IMR-90 (cell line): Measurements from ENCODE around the gene PRR16. TPM values are rescaled to one million over a fixed set of nuclear protein-coding genes. Genes with fewer than 3 reads are reported as not detected.
"Not testable (repeated sequence)": the region's sequence is repeated elsewhere in the genome, so short reads cannot be mapped to it uniquely, and the experiment has no call there.

ENCODE experiments used
- ATAC-seq: fragments of 200-7000 bp; cut with Tn5 transposase; 2 replicates; pipeline ENCODE4 v1.9.1; 2020; ENCODE audit warnings: low read depth, mild to moderate bottlenecking, moderate library complexity
- BruUV-seq: library from RNA; stranded (reverse); fragments of 400-500 nt; replicated peaks from 2 replicates; lab custom pipeline; 2021; lab: Mats Ljungman, UMichigan
- CTCF ChIA-PET: fragments of 300-600 bp; formaldehyde crosslinking; extraction: SDS; loops from one replicate; lab custom pipeline; 2021; ENCODE audit warnings: antibody characterized with exemption; lab: Yijun Ruan, JAX
- POLR2A ChIA-PET: fragments of 300-600 bp; sonication (Branson Sonifier 250); formaldehyde crosslinking; loops from one replicate; lab custom pipeline; 2022; ENCODE audit warnings: antibody characterized with exemption; ENCODE audit not compliant: unreplicated experiment; lab: Charles Lee
- DNase-seq: peaks from one replicate; pipeline ENCODE4 v3.0.0; 2013
- H2AFZ ChIP-seq: replicated peaks from 2 replicates; pipeline ENCODE3; 2013; ENCODE audit warnings: low read length, mild to moderate bottlenecking; ENCODE audit not compliant: poor library complexity
- H2AK5ac ChIP-seq: 2 replicates; pipeline ENCODE4 v1.6.1; 2013; ENCODE audit warnings: low read depth, low read length, inconsistent platforms
- H2AK9ac ChIP-seq: replicated peaks from 2 replicates; pipeline ENCODE3; 2013; ENCODE audit warnings: mild to moderate bottlenecking, low read depth, low read length, moderate library complexity; ENCODE audit not compliant: poor library complexity
- H2BK120ac ChIP-seq: 2 replicates; pipeline ENCODE4 v1.6.1; 2013; ENCODE audit warnings: low read depth, low read length, inconsistent platforms
- H2BK15ac ChIP-seq: 3 replicates; pipeline ENCODE4 v1.6.1; 2013; ENCODE audit warnings: low read depth, low read length, inconsistent platforms
- H2BK20ac ChIP-seq: 2 replicates; pipeline ENCODE4 v1.6.1; 2013; ENCODE audit warnings: low read depth, mild to moderate bottlenecking, inconsistent platforms, low read length, moderate library complexity
- H2BK5ac ChIP-seq: 2 replicates; pipeline ENCODE4 v1.6.1; 2013; ENCODE audit warnings: mild to moderate bottlenecking, low read depth, low read length, inconsistent platforms; ENCODE audit not compliant: poor library complexity, severe bottlenecking
- H3K14ac ChIP-seq: replicated peaks from 2 replicates; pipeline ENCODE4 v1.6.1; 2013; ENCODE audit warnings: low read depth, low read length, inconsistent platforms
- H3K18ac ChIP-seq: 2 replicates; pipeline ENCODE4 v1.6.1; 2013; ENCODE audit warnings: low read depth, low read length, control low read depth
- H3K23ac ChIP-seq: 2 replicates; pipeline ENCODE4 v1.6.1; 2013; ENCODE audit warnings: low read depth, low read length, inconsistent platforms
- H3K27ac ChIP-seq: 2 replicates; pipeline ENCODE4 v1.5.1; 2013; ENCODE audit warnings: mild to moderate bottlenecking, control low read depth, low read length; ENCODE audit not compliant: insufficient read depth
- H3K27me3 ChIP-seq: 2 replicates; pipeline ENCODE4 v1.6.1; 2013; ENCODE audit warnings: low read length; ENCODE audit not compliant: control insufficient read depth, insufficient read depth
- H3K36me3 ChIP-seq: 2 replicates; pipeline ENCODE4 v1.6.1; 2013; ENCODE audit warnings: low read length, mixed read lengths; ENCODE audit not compliant: control insufficient read depth, insufficient read depth
- H3K4ac ChIP-seq: 2 replicates; pipeline ENCODE4 v1.6.1; 2013; ENCODE audit warnings: low read depth, low read length, inconsistent platforms
- H3K4me1 ChIP-seq: 2 replicates; pipeline ENCODE4 v1.6.1; 2013; ENCODE audit warnings: low read length, mixed read lengths; ENCODE audit not compliant: control insufficient read depth, insufficient read depth
- H3K4me2 ChIP-seq: 2 replicates; pipeline ENCODE4 v1.6.1; 2013; ENCODE audit warnings: low read depth, mild to moderate bottlenecking, control low read depth, low read length, moderate library complexity
- H3K4me3 ChIP-seq: 2 replicates; pipeline ENCODE4 v1.5.1; 2013; ENCODE audit warnings: low read depth, mild to moderate bottlenecking, control low read depth, low read length, moderate library complexity; ENCODE audit not compliant: insufficient read depth
- H3K56ac ChIP-seq: 2 replicates; pipeline ENCODE4 v1.6.1; 2013; ENCODE audit warnings: low read length, inconsistent platforms; ENCODE audit not compliant: insufficient read depth; ENCODE audit errors: extremely low read depth
- H3K79me1 ChIP-seq, 2 experiments: 2 replicates each; pipeline ENCODE4 v1.6.1; 2013; ENCODE audit warnings: low read length in 2 of 2, inconsistent platforms in 1 of 2, low read depth in 1 of 2
- H3K9ac ChIP-seq: 2 replicates; pipeline ENCODE4 v1.6.1; 2013; ENCODE audit warnings: low read depth, low read length, control low read depth
- H3K9me1 ChIP-seq: 2 replicates; pipeline ENCODE4 v1.6.1; 2013; ENCODE audit warnings: low read length, inconsistent platforms; ENCODE audit not compliant: insufficient read depth
- H3K9me3 ChIP-seq: 2 replicates; pipeline ENCODE4 v1.6.1; 2013; ENCODE audit warnings: low read length; ENCODE audit not compliant: control insufficient read depth, insufficient read depth
- H4K20me1 ChIP-seq: 2 replicates; pipeline ENCODE4 v1.6.1; 2013; ENCODE audit warnings: low read length, inconsistent platforms; ENCODE audit not compliant: insufficient read depth
- H4K5ac ChIP-seq: 2 replicates; pipeline ENCODE4 v1.6.1; 2013; ENCODE audit warnings: mild to moderate bottlenecking, low read depth, low read length, control low read depth
- H4K8ac ChIP-seq, 2 experiments: 2 replicates each; pipeline ENCODE4 v1.6.1; 2013; ENCODE audit warnings: low read depth in 2 of 2, low read length in 2 of 2, control low read depth in 1 of 2, inconsistent platforms in 1 of 2
- H4K91ac ChIP-seq: 2 replicates; pipeline ENCODE4 v1.6.1; 2013; ENCODE audit warnings: low read depth, low read length, inconsistent platforms; ENCODE audit not compliant: insufficient read depth
- CHD1 ChIP-seq: IDR thresholded peaks from 2 replicates; pipeline ENCODE4 v1.6.1; 2012; ENCODE audit warnings: low read depth, low read length, improper control_type of control experiment
- MAFK ChIP-seq: IDR thresholded peaks from 2 replicates; pipeline ENCODE4 v1.6.1; 2012; ENCODE audit warnings: low read depth, low read length, improper control_type of control experiment
- NFE2L2 ChIP-seq: fragments of 150-350 bp; IDR thresholded peaks from 2 replicates; pipeline ENCODE4 v1.6.1; 2016; ENCODE audit warnings: low read depth, mild to moderate bottlenecking, low read length
- POLR2A ChIP-seq: IDR thresholded peaks from 2 replicates; pipeline ENCODE4 v1.6.1; 2012; ENCODE audit warnings: mild to moderate bottlenecking, low read depth, low read length
- RCOR1 ChIP-seq: IDR thresholded peaks from 2 replicates; pipeline ENCODE4 v1.6.1; 2012; ENCODE audit warnings: mild to moderate bottlenecking, low read length, improper control_type of control experiment; ENCODE audit not compliant: insufficient replicate concordance
- RFX5 ChIP-seq: IDR thresholded peaks from 2 replicates; pipeline ENCODE4 v1.8.0; 2012; ENCODE audit warnings: low read depth, mild to moderate bottlenecking, low read length, moderate library complexity
- SMC3 ChIP-seq: fragments of 150-350 bp; IDR thresholded peaks from 2 replicates; pipeline ENCODE4 v1.6.1; 2016; ENCODE audit warnings: low read depth, mild to moderate bottlenecking, antibody characterized with exemption, low read length, moderate library complexity
- USF2 ChIP-seq: fragments of 150-350 bp; IDR thresholded peaks from 2 replicates; pipeline ENCODE4 v1.6.1; 2017; ENCODE audit warnings: mild to moderate bottlenecking, antibody characterized with exemption, low read length, low read depth
- WGBS, 2 experiments: methylation state at CpG; one replicate each; pipeline versions ENCODE4 v1.1.5 to v1.1.7; 2013; ENCODE audit warnings: missing lambda C conversion rate in 2 of 2; ENCODE audit not compliant: insufficient read length in 1 of 2; ENCODE audit errors: extremely low coverage in 2 of 2; 5-methylcytosine and 5-hydroxymethylcytosine counted together
- dilution Hi-C: fragments of 300-500 bp; cut with HindIII; formaldehyde crosslinking; loops from one replicate; pipeline ENCODE4 v1.14.3; 2018; ENCODE audit warnings: low sequenced_read_pairs; ENCODE audit not compliant: unreplicated experiment
- in situ Hi-C: fragments of 300-500 bp; cut with MboI; formaldehyde crosslinking; loops from 3 replicates; pipeline ENCODE4 v1.14.3; 2019; ENCODE audit warnings: low sequenced_read_pairs, inconsistent platforms, mixed read lengths
- intact Hi-C: fragments of 100-400 bp; cut with micrococcal nuclease; formaldehyde crosslinking; loops from 2 replicates; pipeline ENCODE4 v1.10.0; 2022
- polyA plus RNA-seq, 3 experiments: library from polyadenylated mRNA; depleted of rRNA; stranded (reverse); fragments of >200 nt; gene quantifications; 2 replicates each; pipeline ENCODE4 v1.2.3, GENCODE V29; 2012; ENCODE audit warnings: low replicate concordance in 1 of 3
- total RNA-seq: library from RNA; depleted of rRNA; stranded (reverse); fragments of >200 nt; gene quantifications from 2 replicates; pipeline ENCODE4 v1.2.3, GENCODE V29; 2012

Gene PRR16
- total and polyA plus RNA-seq, 2 of the 4 experiments (the other 2 are of a cell fraction): 9.9 to 45.2 TPM

DNA sequence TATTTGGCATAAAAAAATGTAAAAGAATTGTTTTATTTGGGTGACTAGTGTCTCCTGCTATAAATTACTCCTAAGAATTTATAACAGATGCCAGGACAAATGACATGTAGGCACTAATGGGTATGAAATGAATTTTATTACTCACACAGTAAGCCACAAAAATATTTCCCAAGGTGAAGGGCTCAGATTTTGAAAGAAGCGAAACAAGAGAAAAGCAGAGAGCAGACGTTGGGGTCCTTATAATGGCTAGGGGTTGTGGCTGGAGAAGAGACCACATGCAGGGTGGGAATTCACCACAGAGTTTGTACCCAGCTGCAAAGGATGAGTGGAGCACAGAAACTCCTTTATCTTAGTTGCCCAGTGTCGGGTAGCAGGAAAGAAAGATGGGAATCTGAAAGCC lies 45.0 kb upstream of the PRR16 start:
- no peak overlapping the region for H2BK20ac ChIP-seq
- no TSS peak for BruUV-seq
- TF ChIP-seq USF2: no peak
- TF ChIP-seq MAFK: no peak
- no peak for TF ChIP-seq RFX5
- TF ChIP-seq SMC3: no peak
- TF ChIP-seq POLR2A: no peak
- no peak for TF ChIP-seq NFE2L2
- TF ChIP-seq CHD1: no peak
- no peak for TF ChIP-seq RCOR1
- ATAC-seq: no peak
- H2BK120ac ChIP-seq: no peak overlapping the region
- no peaks in the 10 kb centered on the region for H3K79me1 ChIP-seq
- no peak overlapping the region for H3K27ac ChIP-seq
- no peak overlapping the region for H2BK15ac ChIP-seq
- no peaks in the 10 kb centered on the region for H4K20me1 ChIP-seq
- no peak overlapping the region for H2AK9ac ChIP-seq
- no peak overlapping the region for H2AFZ ChIP-seq
- H3K9me3 ChIP-seq: no peaks in the 10 kb centered on the region
- no peaks in the 10 kb centered on the region for H3K4me1 ChIP-seq
- no peak overlapping the region for H3K14ac ChIP-seq
- H3K4me2 ChIP-seq: no peak overlapping the region
- no peak overlapping the region for H4K91ac ChIP-seq
- no peak overlapping the region for H3K4me3 ChIP-seq
- ChIA-PET POLR2A (no interaction called here), CTCF (no interaction called here)
- intact Hi-C loops (no loop called here), dilution Hi-C loops (no loop called here), in situ Hi-C loops (no loop called here)
- H4K8ac ChIP-seq: no peak overlapping the region
- H3K23ac ChIP-seq: no peak overlapping the region
- H4K5ac ChIP-seq: no peak overlapping the region
- no peak overlapping the region for H2AK5ac ChIP-seq
- no peaks in the 10 kb centered on the region for H3K27me3 ChIP-seq
- H3K9ac ChIP-seq: no peak overlapping the region
- H3K36me3 ChIP-seq: no peaks in the 10 kb centered on the region
- no CpG with 5 or more reads among the region's 3 CpGs for WGBS, 2 experiments
- no peaks in the 10 kb centered on the region for H3K9me1 ChIP-seq
- H3K4ac ChIP-seq: no peak overlapping the region
- no peak overlapping the region for H3K18ac ChIP-seq
- H3K56ac ChIP-seq: no peak overlapping the region
- DNase-seq: no peak
- no peak overlapping the region for H2BK5ac ChIP-seq

- H4K5ac ChIP-seq, H4K8ac ChIP-seq, dilution Hi-C loops, H3K23ac ChIP-seq, DNase-seq, H2BK15ac ChIP-seq, H3K9me3 ChIP-seq, H3K79me1 ChIP-seq, H4K91ac ChIP-seq, H3K9me1 ChIP-seq, H3K4me1 ChIP-seq, H3K27me3 ChIP-seq, CTCF ChIA-PET, BruUV-seq, H3K4ac ChIP-seq, POLR2A ChIA-PET, H3K4me2 ChIP-seq, H3K9ac ChIP-seq, H2BK5ac ChIP-seq, ATAC-seq, H2BK120ac ChIP-seq, H3K18ac ChIP-seq, H2AFZ ChIP-seq, H3K14ac ChIP-seq, H2BK20ac ChIP-seq, H3K36me3 ChIP-seq, H3K27ac ChIP-seq, H2AK5ac ChIP-seq, H2AK9ac ChIP-seq, H3K4me3 ChIP-seq, H4K20me1 ChIP-seq, in situ Hi-C loops, intact Hi-C loops, H3K56ac ChIP-seq: not testable (repeated sequence)
- WGBS, 2 experiments: 90% methylated on average over 13 of the region's 25 CpGs; no CpG with 5 or more reads in 1 of the 2 experiments
Measured at GRCh38 chr5:120426633-120427275, 37.3 kb upstream of the PRR16 start.
